HG02840 (cell line): ENCODE measurements around the gene AJAP1.

Experiments used
- ATAC-seq: cut with Tn5 transposase; IDR thresholded peaks from one replicate; pipeline ENCODE4 v1.9.1; 2021; ENCODE audit warnings: mild to moderate bottlenecking, moderate library complexity, moderate number of reproducible peaks; ENCODE audit not compliant: unreplicated experiment, low FRiP score

Gene AJAP1

DNA sequence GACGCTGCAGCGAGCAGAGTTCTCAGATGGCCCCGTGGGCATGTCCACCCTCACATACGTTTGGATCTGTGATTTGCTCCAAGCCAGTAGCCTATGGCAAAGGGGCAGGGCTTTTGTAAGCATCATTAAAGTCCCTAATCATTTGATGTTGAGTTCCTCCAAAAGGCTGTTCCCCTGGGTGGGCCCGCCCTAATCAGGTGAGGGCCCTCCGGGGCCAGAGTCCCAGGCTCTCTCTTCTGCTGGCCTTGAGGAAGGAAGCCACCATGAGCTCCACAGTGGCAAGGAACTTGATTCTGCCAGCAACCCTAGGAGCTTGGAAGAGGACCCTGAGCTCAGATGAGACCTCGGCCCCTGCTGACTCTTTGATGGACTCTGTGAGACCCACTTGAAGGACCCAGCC lies 25.4 kb upstream of the AJAP1 start:
- no peak for ATAC-seq

- ATAC-seq = no peak
Observed at GRCh38 chr1:4630561-4630960, 23.8 kb upstream of the AJAP1 start.

DNA sequence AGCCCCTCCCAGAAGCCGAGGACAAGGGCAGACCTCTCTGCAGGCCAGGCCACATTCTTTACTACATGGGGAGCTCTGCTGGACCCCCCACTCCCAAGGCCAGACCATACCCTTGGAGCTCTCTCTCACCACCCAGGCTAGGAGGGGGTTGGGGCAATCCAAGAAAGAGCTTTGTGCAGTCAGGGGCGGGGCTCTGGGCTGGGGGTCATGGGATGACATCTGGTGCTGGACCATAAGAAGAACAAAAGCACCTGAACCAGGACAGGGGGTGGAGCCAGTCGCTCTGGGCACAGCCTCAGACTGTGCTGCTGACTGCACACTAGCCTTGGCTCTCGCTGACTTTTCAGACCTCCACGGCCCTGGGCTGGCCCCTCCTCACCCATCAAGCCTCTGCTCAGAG lies 23.1 kb upstream of the AJAP1 start:
- ATAC-seq = no peak

- no peak for ATAC-seq
Observed at GRCh38 chr1:4633346-4633745, 21.1 kb upstream of the AJAP1 start.

DNA sequence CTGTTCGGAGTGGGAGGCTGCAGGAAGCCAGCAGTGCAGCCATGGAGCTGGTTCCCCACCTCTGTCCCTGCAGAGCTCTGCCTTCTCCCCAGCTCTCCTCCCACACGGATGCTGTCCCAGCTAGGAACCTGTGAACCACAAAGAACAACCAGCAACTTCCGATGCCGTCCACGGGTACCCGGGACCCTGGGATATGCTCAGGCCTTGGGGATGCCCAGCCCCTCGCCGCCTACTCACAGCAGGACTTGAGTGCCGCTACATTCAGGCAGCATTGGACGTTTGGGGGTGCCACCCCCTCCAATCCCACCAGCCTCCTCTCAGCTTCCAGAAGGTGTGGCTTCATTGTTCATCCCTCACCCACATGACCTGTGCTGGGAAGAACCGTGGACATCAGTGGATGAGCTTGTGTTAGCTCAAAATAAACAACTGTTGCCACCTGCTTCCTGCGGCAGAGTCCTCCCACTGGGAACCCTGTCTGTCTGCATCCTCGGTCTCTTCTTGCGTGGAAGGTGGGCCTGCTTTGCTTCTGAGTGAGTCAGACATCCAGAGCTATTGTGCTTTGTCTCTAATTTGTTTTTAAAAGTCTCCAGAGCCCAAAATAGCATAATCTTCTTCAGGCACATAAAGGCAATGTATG lies 20.1 kb upstream of the AJAP1 start:
- no peak for ATAC-seq

GRCh38 chr1:4634793-4635406 lies 19.5 kb upstream of the AJAP1 start:
- no peak for ATAC-seq

- no peak for ATAC-seq
Observed at GRCh38 chr1:4636186-4636585, 18.2 kb upstream of the AJAP1 start.

DNA sequence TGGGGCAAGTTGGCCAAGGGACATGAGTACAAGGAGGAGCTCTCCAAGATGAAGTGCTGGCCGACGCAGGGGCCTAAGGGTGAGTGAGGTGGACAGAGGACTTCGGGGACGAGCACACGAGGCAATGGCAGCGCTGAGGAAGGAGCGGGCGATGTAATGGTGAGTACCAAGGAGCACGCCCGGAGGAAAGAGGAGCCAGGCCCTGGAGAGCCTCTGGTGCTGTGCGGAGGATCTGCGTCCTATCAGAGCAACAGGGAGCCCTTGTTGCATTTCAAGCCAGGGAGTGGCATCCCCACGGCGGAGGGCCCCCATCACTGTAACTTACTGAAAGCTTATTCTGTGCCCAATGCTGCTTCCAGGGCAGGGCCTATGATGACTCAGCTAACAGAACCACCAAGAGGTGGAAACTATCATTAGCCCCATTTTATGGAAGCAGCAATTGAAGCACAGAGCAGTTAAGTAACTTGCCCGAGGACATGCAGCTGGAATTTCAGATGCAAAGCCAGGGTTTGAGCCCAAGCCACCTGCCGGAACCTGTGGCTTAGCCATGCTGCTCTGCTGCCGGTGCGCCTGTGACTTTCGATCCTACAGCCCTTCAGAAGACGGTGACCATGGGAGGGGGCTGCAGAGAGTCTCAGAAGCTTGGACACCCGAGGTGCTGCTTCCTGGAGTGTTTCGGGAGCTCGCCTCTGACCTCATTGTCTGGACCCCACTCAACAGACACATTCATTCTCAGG lies 17.6 kb upstream of the AJAP1 start:
- ATAC-seq = no peak

DNA sequence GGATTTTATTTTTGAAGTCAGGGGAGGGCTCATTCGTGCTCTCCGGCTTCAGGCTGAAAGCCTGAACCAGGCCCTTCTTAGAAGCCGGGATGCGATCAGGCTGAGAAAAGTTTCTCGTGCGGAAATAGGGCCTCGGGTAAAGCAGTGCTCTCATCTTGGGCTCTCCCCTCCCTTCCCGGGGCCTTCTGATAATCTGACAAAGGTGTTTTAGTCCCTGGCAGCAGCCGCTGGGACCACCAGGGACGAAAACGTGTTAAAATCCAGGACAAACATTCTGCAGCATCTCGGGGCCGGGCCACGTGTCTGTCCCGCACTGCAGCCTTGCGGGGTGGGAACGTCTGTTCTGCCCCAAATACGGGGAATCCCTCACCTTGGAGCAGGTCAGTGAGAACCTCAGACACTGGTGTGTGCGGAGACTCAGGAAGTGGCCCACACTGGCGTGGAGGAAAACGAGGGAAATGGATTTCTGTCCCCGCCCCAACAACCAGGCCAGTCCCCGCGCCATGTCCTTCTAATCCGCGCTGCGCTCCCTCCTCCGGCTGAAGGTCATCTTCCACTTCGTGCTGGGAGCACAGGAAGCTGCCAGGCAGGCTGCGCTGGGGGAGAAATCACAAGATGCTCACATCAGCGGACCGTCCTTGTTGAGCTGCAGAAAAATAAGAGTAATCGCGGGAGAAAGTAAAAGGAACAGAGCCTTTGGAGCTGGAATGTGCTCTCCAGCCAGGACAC lies 16.6 kb upstream of the AJAP1 start:
- no peak for ATAC-seq

- no peak for ATAC-seq
Observed at GRCh38 chr1:4638345-4638729, 16.1 kb upstream of the AJAP1 start.

DNA sequence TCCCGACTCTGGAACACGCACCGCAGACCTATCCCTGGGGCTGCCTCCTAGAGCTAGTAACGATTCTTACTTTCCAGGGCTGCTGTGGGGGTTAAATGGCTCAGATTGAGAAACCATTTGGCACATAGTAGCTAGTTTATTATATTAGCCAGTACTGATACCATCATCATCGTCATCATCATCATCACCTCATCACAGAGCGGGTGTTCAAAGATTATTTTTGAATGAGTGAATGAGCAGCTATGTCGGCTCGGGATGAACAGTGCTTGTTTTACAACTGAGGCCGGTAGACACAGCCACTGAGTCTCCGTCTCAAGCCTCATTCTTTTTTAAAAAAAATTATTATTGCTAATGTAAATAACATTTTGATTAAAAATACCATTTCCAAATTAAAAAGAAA lies 13.5 kb upstream of the AJAP1 start:
- no peak for ATAC-seq

DNA sequence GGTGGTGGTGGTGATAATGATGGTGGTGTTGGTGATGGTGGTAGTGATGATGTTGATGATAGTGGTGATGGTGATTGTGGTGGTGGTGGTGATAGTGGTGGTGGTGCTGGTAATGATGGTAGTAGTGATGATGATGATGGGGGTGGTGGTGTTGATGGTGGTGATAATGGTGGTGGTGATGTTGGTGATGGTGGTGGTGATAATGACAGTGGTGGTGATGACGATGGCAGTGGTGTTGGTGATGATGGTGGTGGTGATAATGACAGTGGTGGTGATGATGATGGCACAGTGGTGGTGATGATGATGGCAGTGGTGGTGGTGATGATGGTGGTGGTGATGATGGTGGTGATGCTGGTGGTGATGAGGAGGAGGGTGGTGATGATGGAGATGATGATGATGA lies 7.0 kb upstream of the AJAP1 start:
- no peak for ATAC-seq

- ATAC-seq = no peak
Observed at GRCh38 chr1:4648657-4649056, 5.8 kb upstream of the AJAP1 start.

DNA sequence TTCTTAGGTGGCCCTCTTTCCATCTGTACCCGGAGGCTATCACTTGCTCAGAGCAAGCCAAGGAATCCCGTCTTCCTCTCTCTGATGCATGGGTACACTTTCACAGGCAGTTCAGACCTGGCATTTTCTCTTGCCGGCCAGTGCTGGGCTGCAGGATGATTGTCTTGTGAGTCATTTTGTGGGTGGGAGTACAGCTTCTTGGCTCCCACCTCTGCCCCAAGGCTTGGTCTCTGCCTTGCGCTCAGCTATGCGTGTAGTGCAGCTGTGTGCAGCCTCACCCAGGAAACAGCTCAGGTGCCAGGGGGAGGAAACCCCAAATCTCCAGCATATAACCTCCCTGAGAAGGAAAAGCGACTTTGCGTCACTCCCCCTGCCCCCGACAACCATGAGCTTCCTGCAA lies 3.9 kb upstream of the AJAP1 start:
- no peak for ATAC-seq

DNA sequence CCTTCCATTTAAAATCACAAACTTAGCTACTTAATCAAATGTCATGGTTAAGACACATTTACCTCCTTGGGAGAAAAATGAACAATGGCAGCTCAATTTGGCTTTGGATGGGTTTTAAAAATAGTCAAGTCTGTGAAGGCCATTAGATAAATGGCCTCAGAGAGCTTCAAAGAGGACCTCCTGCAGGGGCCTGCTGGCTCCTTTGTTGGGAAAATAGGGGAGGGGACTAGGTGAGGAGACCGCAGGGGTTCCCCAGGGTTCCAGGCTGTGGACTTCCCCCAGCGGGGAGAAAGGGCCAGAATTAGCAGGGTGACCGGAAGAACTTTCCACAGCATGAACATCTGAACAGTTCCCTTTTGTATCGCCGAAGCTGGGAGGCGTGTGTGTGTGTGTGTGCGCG lies 3.4 kb upstream of the AJAP1 start:
- no peak for ATAC-seq

DNA sequence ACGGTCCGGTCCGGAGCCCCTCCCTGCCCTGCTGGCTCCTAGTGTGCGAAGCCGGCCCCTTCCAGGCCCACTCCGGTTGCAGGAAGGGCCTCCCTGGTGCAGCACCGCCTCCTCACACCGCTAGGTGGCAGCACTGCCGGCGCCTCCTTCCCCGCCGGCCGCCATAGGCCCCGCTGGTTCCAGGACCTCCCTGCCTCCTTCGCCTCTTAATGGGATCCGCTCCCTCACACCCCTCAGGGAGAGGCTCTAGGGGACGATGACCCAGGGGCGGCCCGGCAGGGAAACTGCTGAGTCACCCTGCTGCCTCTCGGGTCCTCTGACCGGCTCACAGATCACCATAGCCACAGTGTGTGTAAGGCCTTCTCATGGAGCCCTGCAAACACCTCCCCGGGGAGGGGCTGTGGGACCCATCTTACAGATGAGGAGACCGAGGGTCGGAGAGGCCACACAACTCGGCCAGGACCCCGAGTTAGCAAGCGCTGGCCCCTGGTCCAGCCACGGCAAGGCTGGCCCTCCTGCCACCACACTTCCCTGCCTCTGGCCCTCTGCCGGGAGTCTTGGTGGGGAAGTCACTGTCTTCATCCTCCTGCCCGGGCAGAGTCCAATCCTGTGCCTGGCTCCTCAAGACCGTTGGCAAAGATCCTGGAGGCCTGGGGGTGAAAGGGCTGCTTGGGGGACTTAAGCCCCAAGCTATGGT lies 1.6 kb upstream of the AJAP1 start:
- no peak for ATAC-seq

DNA sequence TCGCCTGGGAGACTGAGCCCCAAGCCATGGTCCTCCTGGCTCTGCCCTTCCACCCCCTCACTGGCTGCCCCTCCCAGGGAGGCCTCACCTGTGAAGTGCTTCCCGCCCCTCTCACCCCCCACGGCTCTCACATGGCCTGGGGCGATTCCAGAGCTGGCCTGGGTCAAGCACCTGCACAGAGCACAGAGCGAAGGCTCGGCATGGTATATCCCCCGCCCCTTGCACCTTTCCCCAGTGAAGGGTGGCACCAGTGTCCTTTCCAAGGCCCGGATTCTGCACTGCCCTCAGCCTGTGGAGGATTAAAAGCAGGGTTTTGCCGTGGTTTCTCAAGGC lies 1.1 kb upstream of the AJAP1 start:
- ATAC-seq = no peak

DNA sequence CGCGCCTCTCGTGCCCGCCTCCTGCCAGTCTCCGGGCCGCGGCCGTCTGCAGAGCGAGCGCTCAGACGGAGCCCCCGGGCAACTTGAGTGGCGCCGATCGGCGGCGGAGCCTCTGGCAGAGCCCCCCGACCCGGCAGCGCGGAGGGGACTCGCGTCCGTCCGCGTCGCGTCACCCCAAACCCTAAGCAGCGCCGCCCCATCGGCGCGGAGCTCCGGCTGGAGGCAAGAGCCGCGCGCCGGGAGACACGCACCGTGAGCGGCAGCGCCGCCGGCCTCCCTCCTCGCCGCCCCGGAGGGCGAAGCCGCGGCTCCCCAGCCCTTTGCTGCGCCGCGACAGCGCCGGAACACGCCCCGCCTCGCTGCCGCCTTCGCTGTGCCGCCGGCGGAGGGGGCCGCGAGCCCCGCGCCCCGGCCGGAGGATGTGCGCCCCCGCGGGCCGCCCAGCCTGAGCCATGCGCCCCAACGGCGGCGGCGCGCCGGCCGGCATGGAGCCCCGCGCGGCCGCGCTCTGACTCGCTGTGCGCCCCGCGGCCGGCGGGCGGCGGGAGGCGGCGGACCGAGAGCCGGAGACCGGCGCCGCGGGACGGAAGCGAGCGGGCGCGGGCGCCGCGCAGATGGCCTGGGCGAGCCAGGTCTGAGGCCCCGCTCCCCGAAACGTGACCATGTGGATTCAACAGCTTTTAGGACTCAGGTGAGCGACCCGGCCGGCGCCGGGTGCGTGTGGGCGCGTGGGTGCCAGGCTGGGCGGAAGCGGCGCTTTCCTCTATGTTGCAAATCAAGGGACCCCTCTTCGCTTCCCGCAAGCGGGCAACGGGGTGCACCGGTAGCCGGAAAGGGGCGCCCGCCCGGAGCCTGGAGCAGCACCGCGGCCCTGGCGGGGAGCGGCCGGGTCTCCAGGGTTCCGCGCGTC lies 610 bp downstream of the AJAP1 start:
- ATAC-seq = no peak

DNA sequence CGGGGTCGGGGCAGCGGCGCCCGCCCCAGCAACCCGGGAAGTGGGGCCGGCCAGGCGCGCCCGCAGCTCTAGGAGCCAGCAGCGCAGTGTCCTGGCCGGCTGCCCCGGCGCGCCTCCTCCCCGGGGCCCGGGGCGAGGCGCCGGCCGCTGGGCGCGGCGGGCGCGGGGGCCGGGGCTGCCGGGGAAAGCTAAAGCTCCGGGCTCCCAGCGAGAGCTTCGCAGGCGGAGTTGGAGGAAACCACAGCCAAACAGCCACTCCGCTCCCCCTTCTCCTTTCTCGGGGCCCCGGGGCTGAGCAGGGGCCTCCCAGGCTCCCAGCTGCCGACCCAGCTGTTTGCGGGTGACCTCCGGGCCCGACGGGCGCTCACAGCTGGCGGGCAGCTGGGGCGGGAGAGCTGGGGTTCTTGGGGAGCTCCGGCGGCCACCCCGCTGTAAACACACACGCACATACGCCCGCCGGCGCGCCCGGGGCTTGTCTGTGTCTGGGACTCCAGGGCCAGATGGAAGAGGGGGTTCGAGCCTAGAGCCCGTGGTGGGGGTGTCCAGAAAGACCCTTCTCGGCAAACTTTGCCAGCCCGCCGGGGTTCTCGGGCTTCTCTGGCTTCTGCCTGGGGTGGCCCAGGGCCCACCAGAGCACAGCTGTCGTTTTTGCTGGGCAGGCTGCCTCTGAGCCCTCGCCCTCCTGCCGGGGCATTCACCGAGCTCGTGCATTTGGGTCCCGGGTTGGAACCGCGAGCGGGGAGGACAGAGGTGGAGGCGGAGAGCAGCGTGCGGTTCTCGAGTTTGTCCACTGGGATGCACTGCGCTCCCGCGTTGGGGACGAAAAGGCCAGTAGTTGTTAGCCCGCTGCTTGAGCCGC lies 1.5 kb downstream of the AJAP1 start:
- no peak for ATAC-seq
